Osteoblast (primary cell): ENCODE data around the gene TUBGCP5. TPM values are rescaled to one million over a fixed set of nuclear protein-coding genes. Genes with fewer than 3 reads are reported as not detected.
A peak's percentile ranks its signal among the peaks of the same experiment; 100 is the strongest.

Experiments used
- DNase-seq: peaks from one replicate; pipeline ENCODE4 v3.0.0; 2011; ENCODE audit warnings: low spot score, mixed read lengths; ENCODE audit not compliant: insufficient read length; ENCODE audit errors: missing footprints
- H2AFZ ChIP-seq: 2 replicates; pipeline ENCODE4 v1.6.0; 2011; ENCODE audit warnings: mild to moderate bottlenecking, low read length
- H3K27ac ChIP-seq: 2 replicates; pipeline ENCODE4 v1.5.1; 2011; ENCODE audit warnings: mild to moderate bottlenecking, low read depth, low read length, moderate library complexity
- H3K27me3 ChIP-seq: 2 replicates; pipeline ENCODE4 v1.6.0; 2012; ENCODE audit warnings: mild to moderate bottlenecking, control low read depth, inconsistent platforms, low read length, moderate library complexity; ENCODE audit not compliant: insufficient read depth
- H3K36me3 ChIP-seq: 2 replicates; pipeline ENCODE4 v1.5.1; 2011; ENCODE audit warnings: mild to moderate bottlenecking, low read length, control low read depth, moderate library complexity; ENCODE audit not compliant: insufficient read depth
- H3K4me1 ChIP-seq: 2 replicates; pipeline ENCODE4 v1.5.1; 2011; ENCODE audit warnings: mild to moderate bottlenecking, low read length, control low read depth, moderate library complexity; ENCODE audit not compliant: insufficient read depth
- H3K4me2 ChIP-seq: 2 replicates; pipeline ENCODE4 v1.6.0; 2011; ENCODE audit warnings: mild to moderate bottlenecking, low read length; ENCODE audit not compliant: insufficient read depth
- H3K4me3 ChIP-seq: fragments of 200-600 bp; sonication (generic); 3 replicates; pipeline ENCODE4 v1.5.1; 2012; ENCODE audit warnings: mild to moderate bottlenecking, low read length, inconsistent platforms; ENCODE audit not compliant: insufficient read depth
- H3K79me2 ChIP-seq: 2 replicates; pipeline ENCODE4 v1.6.0; 2012; ENCODE audit warnings: mild to moderate bottlenecking, low read length, control low read depth, inconsistent platforms; ENCODE audit not compliant: insufficient read depth
- H3K9me3 ChIP-seq: 2 replicates; pipeline ENCODE4 v1.5.1; 2011; ENCODE audit warnings: low read depth, low read length, control low read depth
- H4K20me1 ChIP-seq: 2 replicates; pipeline ENCODE4 v1.6.0; 2012; ENCODE audit warnings: mild to moderate bottlenecking, low read length, control low read depth; ENCODE audit not compliant: insufficient read depth
- CTCF ChIP-seq: IDR thresholded peaks from 2 replicates; pipeline ENCODE4 v1.5.1; 2011; ENCODE audit warnings: mild to moderate bottlenecking, low read depth, low read length, moderate library complexity; ENCODE audit errors: extremely low read depth
- total RNA-seq: library from RNA; depleted of rRNA; stranded (reverse); fragments of >200 nt; gene quantifications from 2 replicates; pipeline ENCODE4 v1.2.3, GENCODE V29; 2012

TUBGCP5 gene
- total RNA-seq, 1 donor = 32.6 TPM

GRCh38 chr15:22950256-22950990, 88.9 kb downstream of the TUBGCP5 start:
- H2AFZ ChIP-seq = no peak overlapping the region

More at GRCh38 chr15:22950256-22950990, 88.9 kb downstream of the TUBGCP5 start:
- Histone ChIP-seq H3K4me3 (no peak overlapping the region), H3K79me2 (peaks cover 95% of the 10 kb centered on the region), H3K27ac (no peak overlapping the region), H4K20me1 (peaks cover 71% of the 10 kb centered on the region), H3K27me3 (no peaks in the 10 kb centered on the region), H3K36me3 (no peaks in the 10 kb centered on the region), H3K9me3 (no peaks in the 10 kb centered on the region), H3K4me1 (peaks cover 4% of the 10 kb centered on the region), H3K4me2 (peak overlapping the region; percentile 10)
- no peak for TF ChIP-seq CTCF
- DNase-seq = peak; percentile 90

Other genes with a start within 250 kb of the TUBGCP5 start
- gene NIPA2, start 200.9 kb downstream of the TUBGCP5 start, total RNA-seq = 49.8 and 50.3 TPM in 2 replicates
- gene CYFIP1, start 59.2 kb downstream of the TUBGCP5 start, total RNA-seq = 104 and 107 TPM in 2 replicates
- not detected in 2 replicates for gene GOLGA6L1, start 97.3 kb upstream of the TUBGCP5 start, total RNA-seq